ENCODE results near the gene TM9SF1. TPM values are rescaled to one million over a fixed set of nuclear protein-coding genes. Genes with fewer than 3 reads are reported as not detected.

TM9SF1 gene
- polyA plus RNA-seq, 2 of the 4 experiments (the other 2 are of a cell fraction), result 48.0 to 62.2 TPM

GRCh38 chr14:24179294-24179960, 15.8 kb downstream of the TM9SF1 start:
- WGBS (ENCODE audit: missing lambda C conversion rate), result 96% methylated on average over 12 of the region's 14 CpGs
- DNase-seq (ENCODE audit: low read depth in 1 of 2, low spot score in 1 of 2), result no peak
- Histone ChIP-seq H3K4me3 (no peak overlapping the region), H3K4me2 (no peak overlapping the region), H3K9me3 (no peaks in the 10 kb centered on the region), H3K27ac (no peak overlapping the region), H3K4me1 (no peaks in the 10 kb centered on the region)
- ChIA-PET POLR2A (interaction anchor here (1.7 to 1.9 kb wide), 2 partner anchors 9 to 18 kb away, joined by 5 to 9 read pairs; partner anchors contain the start of genes IPO4 and IRF9), CTCF (interaction anchor here (1.1 to 8.0 kb wide), 3 partner anchors 8 to 19 kb away, joined by 4 to 64 read pairs (median 4); partner anchors contain the start of gene IRF9)
- no peak for FAIRE-seq
- ATAC-seq, result peak in 1 of 2 experiments; percentile 1; a peak in 1 of 6 replicates
- TF ChIP-seq BCL3 (IDR thresholded peaks at IDR 0.05), result no peak
- TF ChIP-seq EHMT2 (IDR thresholded peaks at IDR 0.05; ENCODE audit: low read depth), result no peak
- no peak for TF ChIP-seq FOSL2 (IDR thresholded peaks at IDR 0.05)
- no peak for TF ChIP-seq FOSL2 (CRISPR knock-in tag; IDR thresholded peaks at IDR 0.05)
- no peak for TF ChIP-seq NPAS2 (CRISPR knock-in tag; IDR thresholded peaks at IDR 0.05; ENCODE audit: borderline replicate concordance)
- no peak for TF ChIP-seq RNF2 (IDR thresholded peaks at IDR 0.05; ENCODE audit: borderline replicate concordance, low read depth)
- TF ChIP-seq KDM5A (IDR thresholded peaks at IDR 0.05), result no peak
- TF ChIP-seq BHLHE40 (IDR thresholded peaks at IDR 0.05; ENCODE audit: low read depth, low read length), result no peak
- TF ChIP-seq ZNF302 (CRISPR knock-in tag; IDR thresholded peaks at IDR 0.05), result no peak
- no peak for TF ChIP-seq HOXB13 (CRISPR knock-in tag; IDR thresholded peaks at IDR 0.05; ENCODE audit: low read depth)
- no peak for TF ChIP-seq CHD4 (IDR thresholded peaks at IDR 0.05; ENCODE audit: borderline replicate concordance)
- TF ChIP-seq SREBF2 (IDR thresholded peaks at IDR 0.05), result no peak
- TF ChIP-seq MAZ (IDR thresholded peaks at IDR 0.05; ENCODE audit: borderline replicate concordance, low read depth, low read length), result no peak
- no peak for TF ChIP-seq EP300 (IDR thresholded peaks at IDR 0.05)
- TF ChIP-seq TFCP2L1 (CRISPR knock-in tag; IDR thresholded peaks at IDR 0.05), result no peak
- TF ChIP-seq ELK1 (IDR thresholded peaks at IDR 0.05; ENCODE audit: low read depth, low read length), result no peak
- TF ChIP-seq ESRRA (IDR thresholded peaks at IDR 0.05; ENCODE audit: borderline replicate concordance, low read length), result no peak
- TF ChIP-seq POLR2A (IDR thresholded peaks at IDR 0.05; ENCODE audit: low read length), result no peak

- FAIRE-seq, result no peak
- Histone ChIP-seq H3K27ac (no peak overlapping the region), H3K4me1 (no peaks in the 10 kb centered on the region), H3K4me3 (no peak overlapping the region), H3K4me2 (no peak overlapping the region), H3K9me3 (no peaks in the 10 kb centered on the region)
- no peak for DNase-seq (ENCODE audit: low read depth in 1 of 2, low spot score in 1 of 2)
- 88% methylated on average over 12 of the region's 12 CpGs for WGBS (ENCODE audit: missing lambda C conversion rate)
- POLR2A ChIA-PET, result interaction anchor here (1.7 to 1.9 kb wide), 2 partner anchors 10 to 18 kb away, joined by 5 to 9 read pairs; partner anchors contain the start of genes IPO4 and IRF9
- no peak for ATAC-seq
- TF ChIP-seq EHF (CRISPR knock-in tag; IDR thresholded peaks at IDR 0.05) (no peak), FOSB (CRISPR knock-in tag; IDR thresholded peaks at IDR 0.05) (no peak), REST (IDR thresholded peaks at IDR 0.05) (no peak), BCL3 (IDR thresholded peaks at IDR 0.05) (no peak), HOXA7 (CRISPR knock-in tag; IDR thresholded peaks at IDR 0.05) (no peak), HOXB13 (CRISPR knock-in tag; IDR thresholded peaks at IDR 0.05; ENCODE audit: low read depth) (no peak), ELK1 (IDR thresholded peaks at IDR 0.05; ENCODE audit: low read depth, low read length) (no peak), NFE2L2 (conservative IDR thresholded peaks at IDR 0.05; ENCODE audit: low read length) (no peak), RFX5 (IDR thresholded peaks at IDR 0.05) (no peak), ATOH8 (CRISPR knock-in tag; IDR thresholded peaks at IDR 0.05; ENCODE audit: low read depth) (no peak)
- CTCF ChIA-PET, result interaction anchor here (1.1 to 8.0 kb wide), 3 partner anchors 8 to 18 kb away, joined by 4 to 64 read pairs (median 4); partner anchors contain the start of gene IRF9
Observed at GRCh38 chr14:24178399-24179178, 16.7 kb downstream of the TM9SF1 start.
